WTC11 (cell line): ENCODE data around the gene GPR135. TPM values are rescaled to one million over a fixed set of nuclear protein-coding genes. Genes with fewer than 3 reads are reported as not detected.

ENCODE experiments used
- ATF1 ChIP-seq: sonication (generic); formaldehyde crosslinking; IDR thresholded peaks from 2 replicates; pipeline ENCODE4 v1.8.1; 2023; ENCODE audit warnings: mild to moderate bottlenecking, moderate library complexity, missing genetic modification reagents
- FOXP1 ChIP-seq: sonication (generic); formaldehyde crosslinking; IDR thresholded peaks from 2 replicates; pipeline ENCODE4 v1.8.0; 2022; ENCODE audit warnings: missing genetic modification reagents, mild to moderate bottlenecking, moderate library complexity, borderline replicate concordance
- NFE2L1 ChIP-seq: sonication (generic); formaldehyde crosslinking; IDR thresholded peaks from 2 replicates; pipeline ENCODE4 v1.8.1; 2023; ENCODE audit warnings: missing genetic modification reagents
- NR1H2 ChIP-seq: sonication (generic); formaldehyde crosslinking; IDR thresholded peaks from 2 replicates; pipeline ENCODE4 v1.9.0; 2021; ENCODE audit warnings: mild to moderate bottlenecking, moderate library complexity, missing genetic modification reagents
- OVOL2 ChIP-seq: fragments of 250-450 bp; sonication (Bioruptor Pico); IDR thresholded peaks from 2 replicates; pipeline ENCODE4 v1.9.0; 2021; ENCODE audit warnings: mild to moderate bottlenecking, borderline replicate concordance
- SMAD3 ChIP-seq: sonication (generic); formaldehyde crosslinking; IDR thresholded peaks from 2 replicates; pipeline ENCODE4 v1.8.0; 2022; ENCODE audit warnings: missing genetic modification reagents, mild to moderate bottlenecking, borderline replicate concordance
- SMAD4 ChIP-seq: sonication (generic); formaldehyde crosslinking; IDR thresholded peaks from 2 replicates; pipeline ENCODE4 v1.8.0; 2022; ENCODE audit warnings: mild to moderate bottlenecking, missing genetic modification reagents
- ZNF219 ChIP-seq: sonication (generic); formaldehyde crosslinking; IDR thresholded peaks from 2 replicates; pipeline ENCODE4 v1.8.0; 2023; ENCODE audit warnings: missing genetic modification reagents, mild to moderate bottlenecking, borderline replicate concordance
- total RNA-seq: library from RNA; stranded (reverse); gene quantifications from 3 replicates; pipeline ENCODE4 v1.2.3, GENCODE V29; 2021
- TF ChIP-seq, protein P1 (sequence below): sonication (generic); formaldehyde crosslinking; IDR thresholded peaks from 2 replicates; pipeline ENCODE4 v1.8.0; 2023; ENCODE audit warnings: missing genetic modification reagents, mild to moderate bottlenecking, borderline replicate concordance
- TF ChIP-seq, protein P2 (sequence below): sonication (generic); formaldehyde crosslinking; IDR thresholded peaks from 2 replicates; pipeline ENCODE4 v1.8.1; 2022; ENCODE audit warnings: low read depth, mild to moderate bottlenecking, moderate library complexity, missing genetic modification reagents, borderline replicate concordance
- TF ChIP-seq, protein P3 (sequence below): fragments of 250-450 bp; sonication (Bioruptor Pico); IDR thresholded peaks from 2 replicates; pipeline ENCODE4 v1.9.0; 2021; ENCODE audit warnings: mild to moderate bottlenecking, borderline replicate concordance
- TF ChIP-seq, protein P4 (sequence below): sonication (generic); formaldehyde crosslinking; conservative IDR thresholded peaks from 2 replicates; pipeline ENCODE4 v1.8.1; 2022; ENCODE audit warnings: mild to moderate bottlenecking, missing genetic modification reagents
- TF ChIP-seq, protein P5 (sequence below): sonication (generic); formaldehyde crosslinking; IDR thresholded peaks from 2 replicates; pipeline ENCODE4 v1.8.0; 2022; ENCODE audit warnings: missing genetic modification reagents
- TF ChIP-seq, protein P6 (sequence below): sonication (generic); formaldehyde crosslinking; IDR thresholded peaks from 2 replicates; pipeline ENCODE4 v1.8.1; 2023; ENCODE audit warnings: mild to moderate bottlenecking, missing genetic modification reagents, moderate library complexity
- TF ChIP-seq, protein P7 (sequence below): sonication (generic); formaldehyde crosslinking; IDR thresholded peaks from 2 replicates; pipeline ENCODE4 v1.8.1; 2023; ENCODE audit warnings: mild to moderate bottlenecking, moderate library complexity, missing genetic modification reagents
- TF ChIP-seq, protein P8 (sequence below): sonication (generic); formaldehyde crosslinking; IDR thresholded peaks from 2 replicates; pipeline ENCODE4 v1.8.1; 2023; ENCODE audit warnings: mild to moderate bottlenecking, missing genetic modification reagents

The GPR135 gene
- total RNA-seq, 1 experiment from 2014 or later = 1.7 TPM

DNA sequence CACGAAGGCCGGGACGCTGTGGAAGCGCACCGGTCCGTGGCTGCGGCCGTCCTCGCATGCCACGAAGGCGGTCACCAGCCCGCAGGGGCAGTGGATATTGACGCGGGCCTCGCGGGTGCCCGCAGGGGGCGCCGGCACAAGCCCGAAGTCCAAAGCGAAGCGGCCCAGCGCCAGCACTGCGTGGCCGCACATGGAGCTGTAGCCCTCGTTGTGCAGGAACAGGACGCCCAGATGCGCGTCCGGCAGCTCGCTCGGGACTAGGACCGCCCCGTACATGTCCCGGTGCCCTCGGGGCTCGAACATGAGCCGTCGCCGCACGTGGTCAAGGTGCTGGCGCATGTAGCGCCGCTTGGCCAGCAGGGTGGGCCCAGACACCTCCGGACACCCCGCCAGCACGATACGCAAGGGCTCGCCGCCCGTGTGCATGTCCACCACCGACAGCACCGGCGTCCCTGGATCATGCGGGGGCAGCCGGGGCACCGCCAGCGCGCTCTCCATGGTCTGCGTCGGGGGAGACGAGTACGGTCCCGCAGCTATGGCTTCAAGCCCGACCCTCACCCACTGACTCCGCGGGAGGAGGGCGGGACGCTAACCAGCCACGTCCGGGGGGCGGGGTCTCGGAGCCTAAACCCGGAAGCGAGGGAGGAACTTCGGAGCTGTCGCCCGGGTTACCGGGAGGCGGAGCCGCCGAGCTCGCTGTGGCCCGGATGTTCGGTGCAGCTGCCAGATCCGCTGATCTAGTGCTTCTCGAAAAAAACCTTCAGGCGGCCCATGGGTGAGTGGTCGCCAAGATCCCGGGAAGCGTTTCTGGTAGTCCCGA is 18.8 kb upstream of the GPR135 start, which contains the start of the genes JKAMP and L3HYPDH (continued):
- TF ChIP-seq, protein P1, sequence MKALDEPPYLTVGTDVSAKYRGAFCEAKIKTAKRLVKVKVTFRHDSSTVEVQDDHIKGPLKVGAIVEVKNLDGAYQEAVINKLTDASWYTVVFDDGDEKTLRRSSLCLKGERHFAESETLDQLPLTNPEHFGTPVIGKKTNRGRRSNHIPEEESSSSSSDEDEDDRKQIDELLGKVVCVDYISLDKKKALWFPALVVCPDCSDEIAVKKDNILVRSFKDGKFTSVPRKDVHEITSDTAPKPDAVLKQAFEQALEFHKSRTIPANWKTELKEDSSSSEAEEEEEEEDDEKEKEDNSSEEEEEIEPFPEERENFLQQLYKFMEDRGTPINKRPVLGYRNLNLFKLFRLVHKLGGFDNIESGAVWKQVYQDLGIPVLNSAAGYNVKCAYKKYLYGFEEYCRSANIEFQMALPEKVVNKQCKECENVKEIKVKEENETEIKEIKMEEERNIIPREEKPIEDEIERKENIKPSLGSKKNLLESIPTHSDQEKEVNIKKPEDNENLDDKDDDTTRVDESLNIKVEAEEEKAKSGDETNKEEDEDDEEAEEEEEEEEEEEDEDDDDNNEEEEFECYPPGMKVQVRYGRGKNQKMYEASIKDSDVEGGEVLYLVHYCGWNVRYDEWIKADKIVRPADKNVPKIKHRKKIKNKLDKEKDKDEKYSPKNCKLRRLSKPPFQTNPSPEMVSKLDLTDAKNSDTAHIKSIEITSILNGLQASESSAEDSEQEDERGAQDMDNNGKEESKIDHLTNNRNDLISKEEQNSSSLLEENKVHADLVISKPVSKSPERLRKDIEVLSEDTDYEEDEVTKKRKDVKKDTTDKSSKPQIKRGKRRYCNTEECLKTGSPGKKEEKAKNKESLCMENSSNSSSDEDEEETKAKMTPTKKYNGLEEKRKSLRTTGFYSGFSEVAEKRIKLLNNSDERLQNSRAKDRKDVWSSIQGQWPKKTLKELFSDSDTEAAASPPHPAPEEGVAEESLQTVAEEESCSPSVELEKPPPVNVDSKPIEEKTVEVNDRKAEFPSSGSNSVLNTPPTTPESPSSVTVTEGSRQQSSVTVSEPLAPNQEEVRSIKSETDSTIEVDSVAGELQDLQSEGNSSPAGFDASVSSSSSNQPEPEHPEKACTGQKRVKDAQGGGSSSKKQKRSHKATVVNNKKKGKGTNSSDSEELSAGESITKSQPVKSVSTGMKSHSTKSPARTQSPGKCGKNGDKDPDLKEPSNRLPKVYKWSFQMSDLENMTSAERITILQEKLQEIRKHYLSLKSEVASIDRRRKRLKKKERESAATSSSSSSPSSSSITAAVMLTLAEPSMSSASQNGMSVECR (CRISPR knock-in tag) = peak; percentile 45; the same call in 1 of the 2 replicates
- TF ChIP-seq, protein P2, sequence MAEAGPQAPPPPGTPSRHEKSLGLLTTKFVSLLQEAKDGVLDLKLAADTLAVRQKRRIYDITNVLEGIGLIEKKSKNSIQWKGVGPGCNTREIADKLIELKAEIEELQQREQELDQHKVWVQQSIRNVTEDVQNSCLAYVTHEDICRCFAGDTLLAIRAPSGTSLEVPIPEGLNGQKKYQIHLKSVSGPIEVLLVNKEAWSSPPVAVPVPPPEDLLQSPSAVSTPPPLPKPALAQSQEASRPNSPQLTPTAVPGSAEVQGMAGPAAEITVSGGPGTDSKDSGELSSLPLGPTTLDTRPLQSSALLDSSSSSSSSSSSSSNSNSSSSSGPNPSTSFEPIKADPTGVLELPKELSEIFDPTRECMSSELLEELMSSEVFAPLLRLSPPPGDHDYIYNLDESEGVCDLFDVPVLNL = peak; percentile 67; the same call in 1 of the 2 replicates
- TF ChIP-seq, protein P3, sequence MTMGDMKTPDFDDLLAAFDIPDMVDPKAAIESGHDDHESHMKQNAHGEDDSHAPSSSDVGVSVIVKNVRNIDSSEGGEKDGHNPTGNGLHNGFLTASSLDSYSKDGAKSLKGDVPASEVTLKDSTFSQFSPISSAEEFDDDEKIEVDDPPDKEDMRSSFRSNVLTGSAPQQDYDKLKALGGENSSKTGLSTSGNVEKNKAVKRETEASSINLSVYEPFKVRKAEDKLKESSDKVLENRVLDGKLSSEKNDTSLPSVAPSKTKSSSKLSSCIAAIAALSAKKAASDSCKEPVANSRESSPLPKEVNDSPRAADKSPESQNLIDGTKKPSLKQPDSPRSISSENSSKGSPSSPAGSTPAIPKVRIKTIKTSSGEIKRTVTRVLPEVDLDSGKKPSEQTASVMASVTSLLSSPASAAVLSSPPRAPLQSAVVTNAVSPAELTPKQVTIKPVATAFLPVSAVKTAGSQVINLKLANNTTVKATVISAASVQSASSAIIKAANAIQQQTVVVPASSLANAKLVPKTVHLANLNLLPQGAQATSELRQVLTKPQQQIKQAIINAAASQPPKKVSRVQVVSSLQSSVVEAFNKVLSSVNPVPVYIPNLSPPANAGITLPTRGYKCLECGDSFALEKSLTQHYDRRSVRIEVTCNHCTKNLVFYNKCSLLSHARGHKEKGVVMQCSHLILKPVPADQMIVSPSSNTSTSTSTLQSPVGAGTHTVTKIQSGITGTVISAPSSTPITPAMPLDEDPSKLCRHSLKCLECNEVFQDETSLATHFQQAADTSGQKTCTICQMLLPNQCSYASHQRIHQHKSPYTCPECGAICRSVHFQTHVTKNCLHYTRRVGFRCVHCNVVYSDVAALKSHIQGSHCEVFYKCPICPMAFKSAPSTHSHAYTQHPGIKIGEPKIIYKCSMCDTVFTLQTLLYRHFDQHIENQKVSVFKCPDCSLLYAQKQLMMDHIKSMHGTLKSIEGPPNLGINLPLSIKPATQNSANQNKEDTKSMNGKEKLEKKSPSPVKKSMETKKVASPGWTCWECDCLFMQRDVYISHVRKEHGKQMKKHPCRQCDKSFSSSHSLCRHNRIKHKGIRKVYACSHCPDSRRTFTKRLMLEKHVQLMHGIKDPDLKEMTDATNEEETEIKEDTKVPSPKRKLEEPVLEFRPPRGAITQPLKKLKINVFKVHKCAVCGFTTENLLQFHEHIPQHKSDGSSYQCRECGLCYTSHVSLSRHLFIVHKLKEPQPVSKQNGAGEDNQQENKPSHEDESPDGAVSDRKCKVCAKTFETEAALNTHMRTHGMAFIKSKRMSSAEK = peak; percentile 64; the same call in 1 of the 2 replicates
- TF ChIP-seq FOXP1 (CRISPR knock-in tag) (peak; percentile 98), ZNF219 (CRISPR knock-in tag) (0 out of 2 replicates have a peak, but pooled peaks have one; percentile 67), SMAD4 (no peak), NR1H2 (CRISPR knock-in tag) (no peak), SMAD3 (CRISPR knock-in tag) (peak; percentile 18), OVOL2 (CRISPR knock-in tag) (no peak), NFE2L1 (CRISPR knock-in tag) (peak; percentile 91), ATF1 (CRISPR knock-in tag) (peak; percentile 91)
- TF ChIP-seq, protein P4, sequence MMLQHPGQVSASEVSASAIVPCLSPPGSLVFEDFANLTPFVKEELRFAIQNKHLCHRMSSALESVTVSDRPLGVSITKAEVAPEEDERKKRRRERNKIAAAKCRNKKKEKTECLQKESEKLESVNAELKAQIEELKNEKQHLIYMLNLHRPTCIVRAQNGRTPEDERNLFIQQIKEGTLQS (CRISPR knock-in tag) = peak; percentile 82
- TF ChIP-seq, protein P5, sequence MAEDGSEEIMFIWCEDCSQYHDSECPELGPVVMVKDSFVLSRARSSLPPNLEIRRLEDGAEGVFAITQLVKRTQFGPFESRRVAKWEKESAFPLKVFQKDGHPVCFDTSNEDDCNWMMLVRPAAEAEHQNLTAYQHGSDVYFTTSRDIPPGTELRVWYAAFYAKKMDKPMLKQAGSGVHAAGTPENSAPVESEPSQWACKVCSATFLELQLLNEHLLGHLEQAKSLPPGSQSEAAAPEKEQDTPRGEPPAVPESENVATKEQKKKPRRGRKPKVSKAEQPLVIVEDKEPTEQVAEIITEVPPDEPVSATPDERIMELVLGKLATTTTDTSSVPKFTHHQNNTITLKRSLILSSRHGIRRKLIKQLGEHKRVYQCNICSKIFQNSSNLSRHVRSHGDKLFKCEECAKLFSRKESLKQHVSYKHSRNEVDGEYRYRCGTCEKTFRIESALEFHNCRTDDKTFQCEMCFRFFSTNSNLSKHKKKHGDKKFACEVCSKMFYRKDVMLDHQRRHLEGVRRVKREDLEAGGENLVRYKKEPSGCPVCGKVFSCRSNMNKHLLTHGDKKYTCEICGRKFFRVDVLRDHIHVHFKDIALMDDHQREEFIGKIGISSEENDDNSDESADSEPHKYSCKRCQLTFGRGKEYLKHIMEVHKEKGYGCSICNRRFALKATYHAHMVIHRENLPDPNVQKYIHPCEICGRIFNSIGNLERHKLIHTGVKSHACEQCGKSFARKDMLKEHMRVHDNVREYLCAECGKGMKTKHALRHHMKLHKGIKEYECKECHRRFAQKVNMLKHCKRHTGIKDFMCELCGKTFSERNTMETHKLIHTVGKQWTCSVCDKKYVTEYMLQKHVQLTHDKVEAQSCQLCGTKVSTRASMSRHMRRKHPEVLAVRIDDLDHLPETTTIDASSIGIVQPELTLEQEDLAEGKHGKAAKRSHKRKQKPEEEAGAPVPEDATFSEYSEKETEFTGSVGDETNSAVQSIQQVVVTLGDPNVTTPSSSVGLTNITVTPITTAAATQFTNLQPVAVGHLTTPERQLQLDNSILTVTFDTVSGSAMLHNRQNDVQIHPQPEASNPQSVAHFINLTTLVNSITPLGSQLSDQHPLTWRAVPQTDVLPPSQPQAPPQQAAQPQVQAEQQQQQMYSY (CRISPR knock-in tag) = no peak; the same call in 1 of the 2 replicates
- TF ChIP-seq, protein P6, sequence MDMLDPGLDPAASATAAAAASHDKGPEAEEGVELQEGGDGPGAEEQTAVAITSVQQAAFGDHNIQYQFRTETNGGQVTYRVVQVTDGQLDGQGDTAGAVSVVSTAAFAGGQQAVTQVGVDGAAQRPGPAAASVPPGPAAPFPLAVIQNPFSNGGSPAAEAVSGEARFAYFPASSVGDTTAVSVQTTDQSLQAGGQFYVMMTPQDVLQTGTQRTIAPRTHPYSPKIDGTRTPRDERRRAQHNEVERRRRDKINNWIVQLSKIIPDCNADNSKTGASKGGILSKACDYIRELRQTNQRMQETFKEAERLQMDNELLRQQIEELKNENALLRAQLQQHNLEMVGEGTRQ (CRISPR knock-in tag) = peak; percentile 84
- TF ChIP-seq, protein P7, sequence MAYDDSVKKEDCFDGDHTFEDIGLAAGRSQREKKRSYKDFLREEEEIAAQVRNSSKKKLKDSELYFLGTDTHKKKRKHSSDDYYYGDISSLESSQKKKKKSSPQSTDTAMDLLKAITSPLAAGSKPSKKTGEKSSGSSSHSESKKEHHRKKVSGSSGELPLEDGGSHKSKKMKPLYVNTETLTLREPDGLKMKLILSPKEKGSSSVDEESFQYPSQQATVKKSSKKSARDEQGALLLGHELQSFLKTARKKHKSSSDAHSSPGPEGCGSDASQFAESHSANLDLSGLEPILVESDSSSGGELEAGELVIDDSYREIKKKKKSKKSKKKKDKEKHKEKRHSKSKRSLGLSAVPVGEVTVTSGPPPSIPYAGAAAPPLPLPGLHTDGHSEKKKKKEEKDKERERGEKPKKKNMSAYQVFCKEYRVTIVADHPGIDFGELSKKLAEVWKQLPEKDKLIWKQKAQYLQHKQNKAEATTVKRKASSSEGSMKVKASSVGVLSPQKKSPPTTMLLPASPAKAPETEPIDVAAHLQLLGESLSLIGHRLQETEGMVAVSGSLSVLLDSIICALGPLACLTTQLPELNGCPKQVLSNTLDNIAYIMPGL (CRISPR knock-in tag) = peak; percentile 90; the same call in 1 of the 2 replicates
- TF ChIP-seq, protein P8, sequence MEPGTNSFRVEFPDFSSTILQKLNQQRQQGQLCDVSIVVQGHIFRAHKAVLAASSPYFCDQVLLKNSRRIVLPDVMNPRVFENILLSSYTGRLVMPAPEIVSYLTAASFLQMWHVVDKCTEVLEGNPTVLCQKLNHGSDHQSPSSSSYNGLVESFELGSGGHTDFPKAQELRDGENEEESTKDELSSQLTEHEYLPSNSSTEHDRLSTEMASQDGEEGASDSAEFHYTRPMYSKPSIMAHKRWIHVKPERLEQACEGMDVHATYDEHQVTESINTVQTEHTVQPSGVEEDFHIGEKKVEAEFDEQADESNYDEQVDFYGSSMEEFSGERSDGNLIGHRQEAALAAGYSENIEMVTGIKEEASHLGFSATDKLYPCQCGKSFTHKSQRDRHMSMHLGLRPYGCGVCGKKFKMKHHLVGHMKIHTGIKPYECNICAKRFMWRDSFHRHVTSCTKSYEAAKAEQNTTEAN (CRISPR knock-in tag) = peak; percentile 97
